Keratinocyte (primary cell): ENCODE measurements around the gene TMEM139.

ENCODE experiments used
- EZH2 ChIP-seq: IDR thresholded peaks from one replicate; pipeline ENCODE4 v1.6.1; 2012; ENCODE audit warnings: inconsistent platforms, mild to moderate bottlenecking, low read length, moderate library complexity
- TF ChIP-seq, protein P1 (sequence below), 3 experiments: IDR thresholded peaks in 1 of 3; conservative IDR thresholded peaks in 1 of 3; optimal IDR thresholded peaks in 1 of 3; 2 replicates in 2 of 3; 3 replicates in 1 of 3; pipeline versions ENCODE3 to v1.5.1; 2011; ENCODE audit warnings: low read length in 3 of 3, mild to moderate bottlenecking in 3 of 3, moderate library complexity in 2 of 3, control low read depth in 1 of 3, inconsistent platforms in 1 of 3; ENCODE audit not compliant: insufficient read depth in 2 of 3; ENCODE audit errors: extremely low read depth in 1 of 3

DNA sequence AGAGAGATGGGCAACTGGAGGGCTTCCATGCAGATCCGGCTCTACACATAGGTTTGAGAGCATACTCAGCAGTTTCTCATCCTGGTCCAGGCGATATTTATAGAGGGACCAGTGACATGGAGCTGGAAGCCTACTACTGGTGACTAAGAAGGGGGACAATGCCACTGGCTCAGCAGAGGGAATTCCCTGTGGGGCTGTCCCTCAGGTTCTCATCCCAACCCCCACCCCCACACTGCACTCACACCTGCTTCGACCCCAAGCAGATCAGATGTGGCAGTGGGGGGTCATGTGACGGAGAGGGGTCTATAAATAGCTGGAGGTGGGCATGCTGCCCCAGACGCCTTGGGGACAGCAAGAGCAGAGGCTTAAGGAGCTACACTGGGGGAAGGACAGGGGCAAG, 31.0 kb downstream of the TMEM139 start, which contains the start of gene CLCN1:
- TF ChIP-seq, protein P1, sequence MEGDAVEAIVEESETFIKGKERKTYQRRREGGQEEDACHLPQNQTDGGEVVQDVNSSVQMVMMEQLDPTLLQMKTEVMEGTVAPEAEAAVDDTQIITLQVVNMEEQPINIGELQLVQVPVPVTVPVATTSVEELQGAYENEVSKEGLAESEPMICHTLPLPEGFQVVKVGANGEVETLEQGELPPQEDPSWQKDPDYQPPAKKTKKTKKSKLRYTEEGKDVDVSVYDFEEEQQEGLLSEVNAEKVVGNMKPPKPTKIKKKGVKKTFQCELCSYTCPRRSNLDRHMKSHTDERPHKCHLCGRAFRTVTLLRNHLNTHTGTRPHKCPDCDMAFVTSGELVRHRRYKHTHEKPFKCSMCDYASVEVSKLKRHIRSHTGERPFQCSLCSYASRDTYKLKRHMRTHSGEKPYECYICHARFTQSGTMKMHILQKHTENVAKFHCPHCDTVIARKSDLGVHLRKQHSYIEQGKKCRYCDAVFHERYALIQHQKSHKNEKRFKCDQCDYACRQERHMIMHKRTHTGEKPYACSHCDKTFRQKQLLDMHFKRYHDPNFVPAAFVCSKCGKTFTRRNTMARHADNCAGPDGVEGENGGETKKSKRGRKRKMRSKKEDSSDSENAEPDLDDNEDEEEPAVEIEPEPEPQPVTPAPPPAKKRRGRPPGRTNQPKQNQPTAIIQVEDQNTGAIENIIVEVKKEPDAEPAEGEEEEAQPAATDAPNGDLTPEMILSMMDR (optimal IDR thresholded peaks at IDR 0.05 in 1 of 3, IDR thresholded peaks at IDR 0.05 in 1 of 3, conservative IDR thresholded peaks at IDR 0.05 in 1 of 3; ENCODE audit: extremely low read depth in 1 of 3, insufficient read depth in 2 of 3, low read length in 3 of 3) = no peak
- no peak for TF ChIP-seq EZH2
